Measurements from ENCODE around the gene RABGGTB.
"Not testable (repeated sequence)": the region's sequence is repeated elsewhere in the genome, so short reads cannot be mapped to it uniquely, and the experiment has no call there.

Gene RABGGTB

GRCh38 chr1:75785983-75786853 lies at the start of gene RABGGTB:
Gene RABGGTB, plus strand, starts transcription at chr1:75786256. Its CDS starts 16 bp downstream, at chr1:75786272.
- peak; percentile 93 for DNase-seq

DNA sequence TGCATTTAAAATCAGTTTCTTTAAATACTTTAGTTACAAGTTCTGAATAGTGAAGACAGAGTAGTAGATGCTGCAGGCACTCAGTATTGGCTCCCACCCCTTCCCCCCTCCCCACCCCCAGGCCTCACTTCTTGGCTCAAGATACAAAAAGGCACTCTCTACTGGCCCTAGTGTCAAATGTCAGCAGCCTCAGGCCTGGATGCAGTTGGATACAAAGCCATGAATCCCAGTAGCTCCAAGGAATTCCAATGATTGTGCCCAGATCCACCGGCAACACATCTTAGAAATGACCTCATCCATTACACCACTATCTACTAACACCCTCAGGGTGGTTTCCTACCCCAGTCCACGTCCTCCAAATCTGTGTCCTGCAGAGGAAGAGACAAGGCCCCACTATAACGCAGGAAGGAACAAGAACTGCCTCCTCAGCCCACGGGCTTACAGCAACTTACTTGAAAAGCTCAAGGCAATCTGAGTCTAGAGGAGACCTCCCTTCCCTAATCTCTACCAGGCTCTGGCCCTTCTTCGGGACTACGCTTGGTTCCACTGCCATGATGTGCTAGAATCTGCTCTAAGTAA lies 43.9 kb upstream of the RABGGTB start:
- no peak for DNase-seq

GRCh38 chr1:75745276-75745675 lies 40.8 kb upstream of the RABGGTB start:
- no peak for DNase-seq

DNA sequence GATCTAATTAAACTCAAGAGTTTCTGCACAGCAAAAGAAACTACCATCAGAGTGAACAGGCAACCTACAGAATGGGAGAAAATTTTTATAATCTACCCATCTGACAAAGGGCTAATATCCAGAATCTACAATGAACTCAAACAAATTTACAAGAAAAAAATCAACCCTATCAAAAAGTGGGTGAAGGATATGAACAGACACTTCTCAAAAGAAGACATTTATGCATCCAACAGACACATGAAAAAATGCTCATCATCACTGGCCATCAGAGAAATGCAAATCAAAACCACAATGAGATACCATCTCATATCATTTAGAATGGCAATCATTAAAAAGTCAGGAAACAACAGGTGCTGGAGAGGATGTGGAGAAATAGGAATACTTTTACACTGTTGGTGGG lies 28.8 kb upstream of the RABGGTB start:
- DNase-seq: not testable (repeated sequence)

DNA sequence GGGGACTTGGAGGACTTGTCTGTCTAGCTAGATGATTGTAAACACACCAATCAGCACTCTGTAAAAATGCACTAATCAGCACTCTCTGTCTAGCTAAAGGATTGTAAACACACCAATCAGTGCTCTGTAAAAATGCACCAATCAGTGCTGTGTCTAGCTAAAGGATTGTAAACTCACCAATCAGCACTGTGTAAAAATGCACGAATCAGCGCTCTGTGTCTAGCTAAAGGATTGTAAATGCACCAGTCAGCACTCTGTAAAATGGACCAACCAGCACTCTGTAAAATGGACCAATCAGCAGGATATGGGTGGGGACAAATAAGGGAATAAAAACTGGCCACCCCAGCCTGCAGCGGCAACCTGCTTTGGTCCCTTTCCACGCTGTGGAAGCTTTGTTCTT lies 27.5 kb upstream of the RABGGTB start:
- DNase-seq: not testable (repeated sequence)

- DNase-seq: no peak
These were observed 21.9 kb upstream of the RABGGTB start for GRCh38 chr1:75764057-75764655.

- no peak for DNase-seq
These were observed 20.2 kb upstream of the RABGGTB start for GRCh38 chr1:75765697-75766355.

DNA sequence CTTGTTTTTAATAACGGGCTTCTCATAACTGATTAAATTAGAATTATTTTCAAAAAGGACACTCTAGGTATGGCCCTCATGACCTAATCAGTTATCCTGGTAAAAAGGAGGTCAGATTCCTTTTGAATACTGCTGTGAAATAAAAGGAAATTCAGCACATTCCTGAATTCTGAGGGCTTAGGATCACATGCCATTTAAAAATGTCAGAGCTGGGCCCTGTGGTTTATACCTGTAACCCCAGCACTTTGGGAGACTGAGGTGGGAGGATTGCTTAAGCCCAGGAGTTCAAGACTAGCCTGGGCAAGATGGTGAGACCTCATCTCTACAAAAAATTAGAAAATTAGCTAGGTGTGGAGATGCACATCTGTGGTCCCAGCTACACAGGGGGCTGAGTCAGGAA lies 18.0 kb upstream of the RABGGTB start:
- no peak for DNase-seq

GRCh38 chr1:75770761-75771160 lies 15.3 kb upstream of the RABGGTB start:
- DNase-seq: no peak

DNA sequence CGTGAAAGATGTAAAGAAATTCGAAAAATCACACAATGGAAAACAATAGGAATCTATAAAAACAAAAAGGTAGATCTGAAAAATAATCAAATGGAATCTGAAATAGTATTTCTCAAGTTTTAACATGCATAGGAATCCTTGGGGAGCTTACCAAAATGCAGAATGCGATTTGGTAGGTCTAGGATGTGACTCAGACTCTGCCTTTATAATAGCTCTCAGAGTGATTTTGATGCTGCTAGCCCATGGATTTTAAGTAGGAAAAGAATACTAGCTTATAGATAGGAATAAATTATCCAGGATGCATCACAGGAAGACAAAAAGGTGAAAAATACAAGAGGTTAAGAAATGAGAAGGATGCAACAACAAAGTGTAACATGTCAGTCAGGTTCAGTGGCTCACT lies 14.1 kb upstream of the RABGGTB start:
- DNase-seq: no peak

- not testable (repeated sequence) for DNase-seq
These were observed 8.2 kb upstream of the RABGGTB start for GRCh38 chr1:75777812-75778211.

GRCh38 chr1:75778694-75779093 lies 7.4 kb upstream of the RABGGTB start:
- DNase-seq: not testable (repeated sequence)

GRCh38 chr1:75780183-75780582 lies 5.9 kb upstream of the RABGGTB start:
- not testable (repeated sequence) for DNase-seq

GRCh38 chr1:75783920-75784319 lies 2.1 kb upstream of the RABGGTB start:
- DNase-seq: not testable (repeated sequence)

DNA sequence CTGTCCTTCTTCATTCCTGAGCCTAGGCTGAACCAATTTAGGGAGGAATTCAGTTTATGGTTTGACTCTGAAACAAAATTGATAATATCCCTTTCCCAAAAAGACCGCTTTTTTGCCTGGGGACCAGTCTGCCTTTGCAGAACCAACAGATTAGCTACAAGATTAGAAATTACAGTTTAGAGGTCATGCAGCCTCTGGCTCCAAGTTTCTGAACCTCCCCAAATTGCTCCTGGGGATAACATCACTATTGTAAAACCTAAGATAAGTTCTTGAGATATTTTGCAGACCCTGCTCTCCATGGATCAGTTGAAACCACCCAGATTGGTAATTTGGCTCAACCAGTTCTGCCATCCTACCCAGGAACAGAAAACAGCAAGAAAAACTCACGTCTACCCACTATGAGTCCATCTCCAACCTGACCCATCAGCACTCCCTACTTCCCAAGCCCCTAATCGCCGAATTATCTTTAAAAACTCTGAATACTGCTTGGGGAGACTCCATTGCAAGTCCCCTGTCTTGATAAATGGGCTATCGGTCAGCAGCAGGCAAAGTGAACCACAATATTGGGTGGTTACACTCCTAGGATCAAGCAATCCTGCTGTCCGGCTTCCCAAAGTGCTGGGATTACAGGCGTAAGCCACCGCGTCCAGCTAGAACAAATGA lies 605 bp upstream of the RABGGTB start:
- DNase-seq: no peak

DNA sequence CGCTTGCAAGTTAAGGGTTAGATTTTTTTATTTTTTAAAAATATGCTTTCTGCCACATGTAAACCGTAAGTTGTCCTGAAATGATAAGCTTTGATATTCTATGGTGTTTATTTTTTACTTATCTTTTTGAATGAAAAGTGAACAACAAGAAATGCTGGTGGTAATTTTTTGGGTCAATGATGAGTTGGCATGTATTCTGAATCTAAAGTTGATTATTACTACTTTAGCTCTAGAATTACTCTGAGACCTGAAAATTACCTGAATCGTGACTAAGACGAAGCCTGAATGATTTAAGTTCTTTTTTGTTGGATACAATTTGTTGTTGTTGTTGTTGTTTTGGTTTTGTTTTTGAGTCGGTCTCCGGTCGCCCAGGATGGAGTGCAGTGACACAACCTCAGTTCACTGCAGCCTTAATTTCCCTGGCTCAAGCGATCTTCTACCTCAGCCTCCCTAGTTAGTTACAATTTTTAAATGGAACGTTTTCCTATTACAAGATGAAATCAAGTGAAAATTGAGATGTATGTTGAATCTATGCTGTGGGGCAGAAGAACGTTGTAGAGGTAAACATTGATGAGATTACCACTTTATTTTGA lies 941 bp downstream of the RABGGTB start:
- no peak for DNase-seq

DNA sequence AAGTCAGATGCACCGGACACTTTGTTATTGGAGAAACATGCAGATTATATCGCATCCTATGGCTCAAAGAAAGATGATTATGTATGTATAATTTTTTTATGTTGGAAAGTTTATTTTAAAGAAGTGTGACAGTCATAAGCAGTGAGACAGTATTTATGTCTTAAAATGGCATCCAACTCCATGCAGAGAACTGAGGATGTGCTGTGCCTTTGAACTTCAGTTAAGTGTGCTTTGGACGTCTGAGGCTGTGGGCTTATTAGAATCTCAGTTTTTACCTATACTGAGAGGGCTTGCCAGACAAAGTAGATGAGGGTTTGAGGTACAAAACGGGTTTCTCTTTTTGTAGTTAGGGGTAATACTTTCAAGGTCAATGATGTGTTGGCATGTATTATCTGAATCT lies 1.5 kb downstream of the RABGGTB start:
- no peak for DNase-seq

DNA sequence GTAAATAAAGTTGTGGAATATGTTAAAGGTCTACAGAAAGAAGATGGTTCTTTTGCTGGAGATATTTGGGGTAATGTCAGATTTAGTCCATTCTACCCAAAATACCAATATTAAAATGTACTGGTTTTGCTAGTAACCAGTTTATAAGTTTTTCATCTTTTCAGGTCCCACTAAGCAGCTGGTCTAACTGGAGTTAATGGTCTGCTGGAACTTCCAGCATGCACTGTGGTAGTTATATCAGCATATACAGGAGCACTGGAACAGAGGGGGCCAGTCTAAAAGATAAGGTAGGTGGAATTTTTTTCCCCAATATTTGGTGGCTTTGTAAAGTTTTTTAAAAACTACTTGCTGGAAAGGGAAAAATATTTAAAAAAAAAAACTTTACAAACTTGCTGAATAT lies 3.9 kb downstream of the RABGGTB start:
- no peak for DNase-seq

GRCh38 chr1:75791022-75791421 lies 5.0 kb downstream of the RABGGTB start:
- no peak for DNase-seq

- no peak for DNase-seq
These were observed 6.0 kb downstream of the RABGGTB start for GRCh38 chr1:75792091-75792490.

GRCh38 chr1:75794382-75794781 lies 8.3 kb downstream of the RABGGTB start:
- DNase-seq: no peak

DNA sequence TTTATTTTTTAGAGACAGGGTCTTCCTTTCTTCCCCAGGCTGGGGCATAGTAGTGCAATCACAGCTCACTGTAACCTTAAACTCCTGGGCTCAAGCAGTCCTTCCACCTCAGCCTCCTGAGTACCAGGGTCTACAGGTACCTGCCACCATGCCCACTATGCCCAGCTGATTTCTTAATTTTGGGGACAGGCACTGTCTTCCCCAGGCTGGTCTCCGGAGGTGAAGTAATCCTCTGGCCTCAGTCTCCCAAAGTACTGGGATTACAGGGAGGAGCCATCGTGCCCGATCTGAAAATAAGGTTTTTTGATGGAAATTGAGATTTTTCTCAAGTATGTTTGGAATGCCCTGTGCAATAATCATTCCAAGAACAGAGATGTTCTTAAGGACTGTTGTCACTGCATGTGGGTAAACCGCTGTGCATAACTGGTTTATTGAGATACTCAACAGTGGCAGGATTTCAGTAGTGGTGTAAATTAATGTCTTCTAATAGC lies 9.7 kb downstream of the RABGGTB start:
- DNase-seq: no peak

Data from NCI-H748 treated with DMSO at 0.1 percent for 48 hours (cell line).